ENCODE data around the gene TOLLIP.
"Not testable (repeated sequence)": the region's sequence is repeated elsewhere in the genome, so short reads cannot be mapped to it uniquely, and the experiment has no call there.

Gene TOLLIP

GRCh38 chr11:1309498-1310317 lies at the start of gene TOLLIP:
TOLLIP (minus strand) TSS chr11:1309632; CDS start chr11:1309498, 134 bp downstream.
- DNase-seq = peak; percentile 91

- not testable (repeated sequence) for DNase-seq
These were observed 49.5 kb upstream of the TOLLIP start for GRCh38 chr11:1358931-1359330.

- no peak for DNase-seq
These were observed 48.9 kb upstream of the TOLLIP start for GRCh38 chr11:1358286-1358685.

GRCh38 chr11:1356478-1356960 lies 47.1 kb upstream of the TOLLIP start:
- DNase-seq = no peak

GRCh38 chr11:1356007-1356435 lies 46.6 kb upstream of the TOLLIP start:
- DNase-seq = no peak

GRCh38 chr11:1354125-1354938 lies 44.9 kb upstream of the TOLLIP start:
- no peak for DNase-seq

- DNase-seq = no peak
These were observed 44.1 kb upstream of the TOLLIP start for GRCh38 chr11:1353383-1354124.

GRCh38 chr11:1352696-1353382 lies 43.4 kb upstream of the TOLLIP start:
- no peak for DNase-seq

GRCh38 chr11:1351278-1351937 lies 42.0 kb upstream of the TOLLIP start:
- DNase-seq = no peak

GRCh38 chr11:1350086-1350725 lies 40.8 kb upstream of the TOLLIP start:
- no peak for DNase-seq

GRCh38 chr11:1349327-1350041 lies 40.1 kb upstream of the TOLLIP start:
- no peak for DNase-seq

GRCh38 chr11:1348796-1349326 lies 39.4 kb upstream of the TOLLIP start:
- no peak for DNase-seq

- DNase-seq = no peak
These were observed 38.8 kb upstream of the TOLLIP start for GRCh38 chr11:1348146-1348795.

- DNase-seq = not testable (repeated sequence)
These were observed 38.1 kb upstream of the TOLLIP start for GRCh38 chr11:1347411-1347999.

- no peak for DNase-seq
These were observed 37.4 kb upstream of the TOLLIP start for GRCh38 chr11:1346669-1347390.

- DNase-seq = no peak
These were observed 36.5 kb upstream of the TOLLIP start for GRCh38 chr11:1345737-1346513.

- DNase-seq = no peak
These were observed 34.7 kb upstream of the TOLLIP start for GRCh38 chr11:1344056-1344635.
